K562 (cell line): Measurements from ENCODE around the gene SHISA7. TPM values are rescaled to one million over a fixed set of nuclear protein-coding genes. Genes with fewer than 3 reads are reported as not detected.
A peak's percentile ranks its signal among the peaks of the same experiment; 100 is the strongest.

Source experiments
- ATAC-seq: fragments of 200-7000 bp; cut with Tn5 transposase; 3 replicates; pipeline ENCODE4 v1.9.1; 2020; ENCODE audit warnings: moderate library complexity
- BruUV-seq: library from RNA; stranded (reverse); fragments of 400-500 nt; replicated peaks from 2 replicates; lab custom pipeline; 2021; lab: Mats Ljungman, UMichigan
- CTCF ChIA-PET: fragments of 300-600 bp; formaldehyde crosslinking; extraction: SDS; loops from one replicate; lab custom pipeline; 2021; ENCODE audit warnings: low intra/inter-chr PET ratio; lab: Yijun Ruan, JAX
- POLR2A ChIA-PET: fragments of 300-600, 350-650 bp; sonication (Branson Sonifier 250); formaldehyde crosslinking; extraction: SDS; loops from one replicate; lab custom pipeline; 2021; ENCODE audit warnings: antibody characterized with exemption, inconsistent platforms; lab: Yijun Ruan, JAX
- DNase-seq, 4 experiments: peaks; one replicate each; pipeline versions ENCODE4 v3.0.0 to v3.0.0-alpha.2; 2011 to 2018; ENCODE audit warnings: low spot score in 3 of 4, mixed read lengths in 3 of 4; ENCODE audit errors: extremely low read depth in 1 of 4
- FAIRE-seq: peaks from 2 replicates; lab custom pipeline; 2011; peaks lifted over from hg19 to GRCh38; lab: Jason Lieb, UNC
- H2AFZ ChIP-seq: 2 replicates; pipeline ENCODE4 v1.6.0; 2011; ENCODE audit warnings: low read depth, low read length, control low read depth, inconsistent platforms
- H3K27ac ChIP-seq: fragments of 200-600 bp; 3 replicates; pipeline ENCODE4 v1.8.0; 2011; ENCODE audit warnings: low read depth, mild to moderate bottlenecking, control low read depth, inconsistent platforms, low read length, moderate library complexity, mixed read lengths; ENCODE audit errors: extremely low read depth
- H3K27me3 ChIP-seq, 2 experiments: fragments of 300-600 bp in 1 of 2; 2 replicates in 1 of 2; 3 replicates in 1 of 2; pipeline versions ENCODE4 v1.6.0 to v1.8.0; 2011; ENCODE audit warnings: inconsistent platforms in 2 of 2, low read length in 2 of 2, mild to moderate bottlenecking in 1 of 2, mixed read lengths in 1 of 2, moderate library complexity in 1 of 2; ENCODE audit not compliant: control insufficient read depth in 2 of 2, insufficient read depth in 2 of 2
- H3K36me3 ChIP-seq: fragments of 300-600 bp; 3 replicates; pipeline ENCODE4 v1.8.0; 2011; ENCODE audit warnings: mild to moderate bottlenecking, low read length, inconsistent platforms; ENCODE audit not compliant: control insufficient read depth, insufficient read depth
- H3K4me1 ChIP-seq, 2 experiments: fragments of 200-600 bp in 1 of 2; replicated peaks in 1 of 2; 2 replicates in 1 of 2; 3 replicates in 1 of 2; pipeline versions ENCODE4 v1.5.1 to v1.8.0; 2011; ENCODE audit warnings: inconsistent platforms in 2 of 2, low read length in 2 of 2, mild to moderate bottlenecking in 1 of 2, mixed read lengths in 1 of 2, moderate library complexity in 1 of 2; ENCODE audit not compliant: control insufficient read depth in 2 of 2, insufficient read depth in 2 of 2
- H3K4me2 ChIP-seq: 2 replicates; pipeline ENCODE4 v1.6.1; 2011; ENCODE audit warnings: low read length, control low read depth, inconsistent platforms, mixed read lengths; ENCODE audit not compliant: insufficient read depth
- H3K4me3 ChIP-seq: fragments of 200-600 bp; sonication (generic), shearing (Covaris generic); 2 replicates; pipeline ENCODE4 v1.5.1; 2016; ENCODE audit warnings: control low read depth, inconsistent platforms
- H3K79me2 ChIP-seq: fragments of 200-600 bp; 3 replicates; pipeline ENCODE4 v1.8.0; 2011; ENCODE audit warnings: low read length, inconsistent platforms; ENCODE audit not compliant: control insufficient read depth, insufficient read depth
- H3K9ac ChIP-seq, 2 experiments: 2 replicates each; pipeline versions ENCODE4 v1.6.0 to v1.6.1; 2011; ENCODE audit warnings: low read depth in 2 of 2, low read length in 2 of 2, control low read depth in 1 of 2, inconsistent platforms in 1 of 2, mild to moderate bottlenecking in 1 of 2, mixed read lengths in 1 of 2; ENCODE audit not compliant: insufficient read depth in 1 of 2
- H3K9me1 ChIP-seq: one replicate; pipeline ENCODE4 v1.6.0; 2011; ENCODE audit warnings: inconsistent platforms, mild to moderate bottlenecking, low read length, moderate library complexity; ENCODE audit not compliant: control insufficient read depth, insufficient read depth
- H3K9me3 ChIP-seq: replicated peaks from 2 replicates; pipeline ENCODE4 v1.5.1; 2011; ENCODE audit warnings: low read depth, low read length, inconsistent platforms; ENCODE audit not compliant: control insufficient read depth, insufficient read depth
- H4K20me1 ChIP-seq: replicated peaks from 2 replicates; pipeline ENCODE4 v1.6.1; 2011; ENCODE audit warnings: low read length, inconsistent platforms, mixed read lengths; ENCODE audit not compliant: control insufficient read depth, insufficient read depth
- ATF3 ChIP-seq, 2 experiments: fragments of 450-650 bp in 1 of 2; sonication (generic) in 1 of 2; formaldehyde crosslinking in 1 of 2; IDR thresholded peaks in 1 of 2; conservative IDR thresholded peaks in 1 of 2; 2 replicates each; pipeline versions ENCODE4 v1.6.1 to v1.8.1; 2016 to 2023; ENCODE audit warnings: mild to moderate bottlenecking in 2 of 2, moderate library complexity in 2 of 2, inconsistent platforms in 1 of 2, missing genetic modification reagents in 1 of 2
- BRD9 ChIP-seq: fragments of 450-650 bp; IDR thresholded peaks from 2 replicates; pipeline ENCODE4 v1.6.1; 2018; ENCODE audit warnings: low read depth; ENCODE audit not compliant: partially characterized antibody
- CAMTA2 ChIP-seq: fragments of 250-450 bp; sonication (Bioruptor Pico); conservative IDR thresholded peaks from 2 replicates; pipeline ENCODE4 v1.5.1; 2022
- DDX20 ChIP-seq: fragments of 450-650 bp; IDR thresholded peaks from 2 replicates; pipeline ENCODE4 v1.6.1; 2016; ENCODE audit warnings: missing genetic modification characterization, low read depth, mild to moderate bottlenecking, missing compliant biosample characterization, moderate library complexity
- E2F1 ChIP-seq: sonication (generic); formaldehyde crosslinking; IDR thresholded peaks from 2 replicates; pipeline ENCODE4 v1.8.1; 2023; ENCODE audit warnings: mild to moderate bottlenecking, missing genetic modification reagents, moderate library complexity
- ESRRA ChIP-seq: fragments of 450-650 bp; IDR thresholded peaks from 2 replicates; pipeline ENCODE4 v1.6.1; 2014; ENCODE audit warnings: low read depth, mild to moderate bottlenecking, moderate library complexity, borderline replicate concordance
- FOXK1 ChIP-seq: sonication (generic); formaldehyde crosslinking; IDR thresholded peaks from 2 replicates; pipeline ENCODE4 v1.8.0; 2022; ENCODE audit warnings: missing genetic modification reagents, mild to moderate bottlenecking, borderline replicate concordance
- KLF10 ChIP-seq: fragments of 250-450 bp; sonication (Bioruptor Pico); IDR thresholded peaks from 2 replicates; pipeline ENCODE4 v1.6.1; 2021; ENCODE audit warnings: matching md5 sums
- NR4A1 ChIP-seq, 2 experiments: fragments of 250-450 bp in 1 of 2; fragments of 450-650 bp in 1 of 2; sonication (Bioruptor Pico) in 1 of 2; IDR thresholded peaks; 2 replicates each; pipeline versions ENCODE4 v1.4.0 to v1.6.1; 2016 to 2020; ENCODE audit warnings: mild to moderate bottlenecking in 2 of 2, missing compliant biosample characterization in 1 of 2, missing genetic modification characterization in 1 of 2, moderate library complexity in 1 of 2
- SUPT5H ChIP-seq: fragments of 450-650 bp; IDR thresholded peaks from 2 replicates; pipeline ENCODE4 v1.6.1; 2016
- TFAP4 ChIP-seq: sonication (generic); formaldehyde crosslinking; IDR thresholded peaks from 2 replicates; pipeline ENCODE4 v1.8.0; 2022; ENCODE audit warnings: missing genetic modification reagents, mild to moderate bottlenecking, moderate library complexity, borderline replicate concordance
- TRIM24 ChIP-seq, 2 experiments: fragments of 450-650 bp; IDR thresholded peaks; 2 replicates each; pipeline ENCODE4 v1.6.1; 2016
- ZNF76 ChIP-seq: fragments of 250-450 bp; sonication (Bioruptor Pico); IDR thresholded peaks from 2 replicates; pipeline ENCODE4 v1.4.0; 2020; ENCODE audit warnings: mild to moderate bottlenecking, moderate library complexity, borderline replicate concordance
- WGBS: fragments of 100-300 bp; shearing (Covaris generic); methylation state at CpG from one replicate; pipeline ENCODE4 v1.1.6; 2016; ENCODE audit warnings: low coverage, mixed read lengths; ENCODE audit not compliant: insufficient coverage; ENCODE audit errors: missing lambda C conversion rate; 5-methylcytosine and 5-hydroxymethylcytosine counted together
- in situ Hi-C: fragments of 300-500 bp; cut with MboI; formaldehyde crosslinking; loops from 4 replicates; pipeline ENCODE4 v1.15.0; 2018; ENCODE audit warnings: inconsistent platforms, mixed read lengths
- intact Hi-C: fragments of 100-400 bp; cut with micrococcal nuclease; formaldehyde crosslinking; loops from 2 replicates; pipeline ENCODE4 v1.14.2; 2022
- polyA plus RNA-seq, 8 experiments: library from polyadenylated mRNA; depleted of rRNA in 4 of 8; stranded (reverse) in 5 of 8; unstranded in 3 of 8; fragments of >200 nt; fragmentation: Nextera tagmentation in 2 of 8; fragmentation: Illumina TruSeq in 1 of 8; extraction: Ambion mirVana in 2 of 8; extraction: Trizol in 1 of 8; gene quantifications; 2 replicates each; pipeline versions ENCODE4 v1.2.1 to v1.2.3, GENCODE V29; 2011 to 2014; ENCODE audit warnings: inconsistent platforms in 1 of 8, missing spikeins in 1 of 8
- total RNA-seq, 7 experiments: library from RNA; depleted of rRNA in 6 of 7; stranded (reverse); fragments of >200 nt in 6 of 7; fragmentation: Illumina TruSeq in 2 of 7; extraction: Trizol in 2 of 7; gene quantifications; 2 replicates each; pipeline versions ENCODE4 v1.2.1 to v1.2.3, GENCODE V29; 2011 to 2021; ENCODE audit warnings: low replicate concordance in 1 of 7

SHISA7 gene
- total and polyA plus RNA-seq, 9 of the 15 experiments (the other 6 are each of a cell fraction or from before 2014, with no cell fraction given), result 0.01 to 0.40 (median 0.07) TPM

- no peak for TF ChIP-seq E2F1 (CRISPR knock-in tag)
- TF ChIP-seq, all 486 proteins: peak for 7
These were observed 56.6 kb downstream of the SHISA7 start (continued) for GRCh38 chr19:55386493-55386971.

GRCh38 chr19:55385724-55386492, 57.2 kb downstream of the SHISA7 start, which contains the start of gene RPL28:
Gene RPL28, plus strand, starts transcription at chr19:55385932. Its CDS starts 426 bp downstream, at chr19:55386358.
- peaks cover 54 to 66% of the 10 kb centered on the region in 2 experiments for H3K4me1 ChIP-seq
- H2AFZ ChIP-seq, result peak within 1 kb of the TSS; percentile 99
- peak within 1 kb of the TSS; percentile 94 to 98 for H3K9ac ChIP-seq
- peak within 1 kb of the TSS; percentile 77 for H3K4me3 ChIP-seq
- peak within 1 kb of the TSS; percentile 97 for H3K27ac ChIP-seq
- H3K27me3 ChIP-seq, result no peaks in the 10 kb centered on the region
- peaks cover 17% of the 10 kb centered on the region for H3K9me1 ChIP-seq
- ChIA-PET CTCF (no interaction called here), POLR2A (interaction anchor here (0.6 to 12.9 kb wide), 7 partner anchors 9 to 251 kb away, joined by 3 to 195 read pairs (median 3); partner anchors contain the start of gene UBE2S)
- no peaks in the 10 kb centered on the region; the same call in 1 of the 2 replicates for H3K9me3 ChIP-seq
- under 1% methylated on average over 67 of the region's 68 CpGs for WGBS
- intact Hi-C loops (loop anchor here (2.0 to 5.0 kb wide), 3 partner anchors 66 to 169 kb away; no protein-coding TSS in a partner anchor), in situ Hi-C loops (no loop called here)
- BruUV-seq, result TSS peak; percentile 74
- H3K4me2 ChIP-seq, result peak within 1 kb of the TSS; percentile 94
- DNase-seq (peak; percentile 85 to 99 (median 91)), ATAC-seq (peak; percentile 80), FAIRE-seq (peak; percentile 99)
- peaks cover 73% of the 10 kb centered on the region for H3K79me2 ChIP-seq
- peaks cover 49% of the 10 kb centered on the region for H4K20me1 ChIP-seq
- peaks cover 50% of the 10 kb centered on the region for H3K36me3 ChIP-seq
- TF ChIP-seq TFAP4 (CRISPR knock-in tag) (peak; percentile 49; the same call in 1 of the 2 replicates), BRD9 (no peak), SUPT5H (peak; percentile 100), DDX20 (tag) (no peak), TRIM24 (IDR thresholded peaks at IDR 0.05) (peak in 1 of 2 experiments; percentile 33; a peak in 1 of 4 replicates), ATF3 (IDR thresholded peaks at IDR 0.05) (no peak), ATF3 (CRISPR knock-in tag; conservative IDR thresholded peaks at IDR 0.05) (peak; percentile 6; the same call in 1 of the 2 replicates), NR4A1 (CRISPR knock-in tag; IDR thresholded peaks at IDR 0.05) (0 out of 2 replicates have a peak, but pooled peaks have one; percentile 19), NR4A1 (tag; IDR thresholded peaks at IDR 0.05) (no peak), KLF10 (CRISPR knock-in tag) (no peak), FOXK1 (CRISPR knock-in tag) (0 out of 2 replicates have a peak, but pooled peaks have one; percentile 47), ZNF76 (CRISPR knock-in tag) (0 out of 2 replicates have a peak, but pooled peaks have one; percentile 69), ESRRA (peak; percentile 40; the same call in 1 of the 2 replicates), CAMTA2 (CRISPR knock-in tag) (0 out of 2 replicates have a peak, but pooled peaks have one; percentile 44)
